ENCODE measurements around the gene CXXC1.

Gene CXXC1

GRCh38 chr18:50285071-50285470 is 2.4 kb downstream of the CXXC1 start:
- no peak for DNase-seq (ENCODE audit: low read depth)
- H3K4me3 ChIP-seq (ENCODE audit: low read depth, low read length) = no peak overlapping the region
- TF ChIP-seq, protein P1, sequence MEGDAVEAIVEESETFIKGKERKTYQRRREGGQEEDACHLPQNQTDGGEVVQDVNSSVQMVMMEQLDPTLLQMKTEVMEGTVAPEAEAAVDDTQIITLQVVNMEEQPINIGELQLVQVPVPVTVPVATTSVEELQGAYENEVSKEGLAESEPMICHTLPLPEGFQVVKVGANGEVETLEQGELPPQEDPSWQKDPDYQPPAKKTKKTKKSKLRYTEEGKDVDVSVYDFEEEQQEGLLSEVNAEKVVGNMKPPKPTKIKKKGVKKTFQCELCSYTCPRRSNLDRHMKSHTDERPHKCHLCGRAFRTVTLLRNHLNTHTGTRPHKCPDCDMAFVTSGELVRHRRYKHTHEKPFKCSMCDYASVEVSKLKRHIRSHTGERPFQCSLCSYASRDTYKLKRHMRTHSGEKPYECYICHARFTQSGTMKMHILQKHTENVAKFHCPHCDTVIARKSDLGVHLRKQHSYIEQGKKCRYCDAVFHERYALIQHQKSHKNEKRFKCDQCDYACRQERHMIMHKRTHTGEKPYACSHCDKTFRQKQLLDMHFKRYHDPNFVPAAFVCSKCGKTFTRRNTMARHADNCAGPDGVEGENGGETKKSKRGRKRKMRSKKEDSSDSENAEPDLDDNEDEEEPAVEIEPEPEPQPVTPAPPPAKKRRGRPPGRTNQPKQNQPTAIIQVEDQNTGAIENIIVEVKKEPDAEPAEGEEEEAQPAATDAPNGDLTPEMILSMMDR (IDR thresholded peaks at IDR 0.05; ENCODE audit: insufficient read depth, low read depth, low read length, missing control alignments) = no peak

DNA sequence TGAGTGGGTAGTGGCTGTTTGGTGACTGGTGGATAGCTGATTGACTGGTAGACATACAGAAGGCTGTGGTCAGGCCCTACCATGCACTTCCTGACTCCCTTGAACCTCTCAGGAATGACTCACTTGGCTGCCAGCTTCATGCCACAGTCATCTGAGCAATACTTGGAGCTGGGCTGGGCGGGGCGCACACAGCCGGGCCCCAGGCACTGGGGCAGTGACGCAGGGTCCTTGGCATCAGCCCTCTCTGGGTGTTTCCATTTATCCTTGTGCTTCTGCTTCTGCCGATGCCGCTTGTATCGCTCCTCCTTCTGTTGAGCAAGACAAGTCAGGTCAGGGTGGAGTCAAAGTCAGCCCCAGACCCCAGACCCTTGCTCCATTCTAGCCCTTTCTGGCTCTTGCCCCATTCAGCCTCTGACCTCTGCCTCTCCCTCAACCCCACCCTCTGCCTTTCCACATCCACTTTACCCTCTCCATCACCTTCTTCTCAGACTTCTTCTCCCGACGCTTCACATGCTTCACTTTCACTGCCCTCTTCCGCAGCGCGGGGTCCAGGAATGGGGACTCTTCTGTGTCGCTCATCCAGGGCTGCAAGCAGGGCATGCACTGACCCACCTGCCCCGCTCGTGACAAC is 3.1 kb downstream of the CXXC1 start:
- TF ChIP-seq, protein P1 (IDR thresholded peaks at IDR 0.05; ENCODE audit: insufficient read depth, low read depth, low read length, missing control alignments) = no peak
- no peak for DNase-seq (ENCODE audit: low read depth)
- H3K4me3 ChIP-seq (ENCODE audit: low read depth, low read length) = no peak overlapping the region

DNA sequence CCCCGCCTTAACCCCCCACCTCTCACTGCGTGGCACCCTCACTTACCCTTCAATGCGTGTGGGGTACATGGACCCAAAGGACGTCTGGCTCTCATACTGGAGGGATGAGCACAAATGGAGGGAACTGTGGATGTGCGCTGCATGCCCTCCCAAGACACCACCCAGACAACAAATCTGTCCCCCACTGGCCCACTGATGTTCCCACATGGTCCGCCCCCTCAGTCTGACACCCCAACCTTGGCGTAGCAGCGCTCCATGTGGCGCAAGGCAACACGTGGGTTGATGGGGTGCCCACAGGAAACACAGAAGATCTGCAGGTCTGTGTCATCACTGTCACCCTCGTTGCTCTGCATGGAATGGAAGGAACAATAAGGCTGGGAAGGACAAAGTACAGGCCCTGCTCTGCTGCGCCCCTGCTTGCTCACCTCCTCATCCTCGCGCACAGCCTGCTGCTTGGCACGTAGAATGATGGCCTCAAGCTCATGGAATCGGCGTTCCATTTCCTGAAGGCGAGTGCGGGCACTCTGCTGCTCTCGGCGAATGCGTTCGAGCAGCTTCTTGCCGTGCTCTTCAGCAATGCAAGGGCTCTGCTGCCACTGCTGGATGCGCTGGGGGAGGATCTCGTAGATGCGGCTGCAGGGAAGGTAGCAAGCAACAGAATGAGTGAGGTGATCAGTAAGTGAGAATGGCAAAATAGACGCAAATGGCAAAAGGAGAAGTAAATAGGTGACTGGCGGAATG is 3.9 kb downstream of the CXXC1 start:
- H3K4me3 ChIP-seq (ENCODE audit: low read depth, low read length) = no peak overlapping the region
- TF ChIP-seq, protein P1 (IDR thresholded peaks at IDR 0.05; ENCODE audit: insufficient read depth, low read depth, low read length, missing control alignments) = no peak

GRCh38 chr18:50282521-50283335 is 4.8 kb downstream of the CXXC1 start:
- TF ChIP-seq, protein P1 (IDR thresholded peaks at IDR 0.05; ENCODE audit: insufficient read depth, low read depth, low read length, missing control alignments) = no peak
- DNase-seq (ENCODE audit: low read depth) = no peak
- H3K4me3 ChIP-seq (ENCODE audit: low read depth, low read length) = no peak overlapping the region

More for the DNA sequence above, 3.9 kb downstream of the CXXC1 start:
- no peak for DNase-seq (ENCODE audit: low read depth)

DNA sequence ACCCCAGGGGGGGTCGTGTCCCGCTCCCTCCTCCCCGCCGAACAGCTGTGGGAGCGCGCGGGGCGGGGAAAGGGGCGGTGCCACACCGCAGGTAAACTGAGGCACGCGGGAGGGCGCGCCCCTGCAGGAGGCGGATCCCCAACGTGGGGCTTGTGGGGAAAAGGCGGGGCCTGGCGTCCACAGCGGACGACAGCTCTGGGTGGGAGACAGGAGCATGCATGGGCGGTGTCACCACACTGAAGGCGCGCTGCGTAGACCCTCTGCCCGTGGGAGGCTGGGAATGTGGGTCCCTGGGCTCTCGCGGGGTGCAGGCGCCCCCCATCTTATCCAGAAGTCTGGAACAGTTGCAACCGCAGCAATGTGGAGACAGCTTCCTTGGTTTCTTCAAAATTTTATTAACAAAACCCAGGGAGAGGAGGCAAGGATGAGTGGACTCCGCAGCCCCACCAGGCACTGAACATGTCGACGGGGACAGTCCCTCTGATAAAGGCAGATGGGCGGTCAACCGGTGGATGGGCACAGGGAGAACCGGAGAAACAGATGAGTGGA is 5.4 kb downstream of the CXXC1 start:
- peak overlapping the region; percentile 90 for H3K4me3 ChIP-seq (ENCODE audit: low read depth, low read length)
- DNase-seq (ENCODE audit: low read depth) = no peak
- TF ChIP-seq, protein P1 (IDR thresholded peaks at IDR 0.05; ENCODE audit: insufficient read depth, low read depth, low read length, missing control alignments) = no peak

DNA sequence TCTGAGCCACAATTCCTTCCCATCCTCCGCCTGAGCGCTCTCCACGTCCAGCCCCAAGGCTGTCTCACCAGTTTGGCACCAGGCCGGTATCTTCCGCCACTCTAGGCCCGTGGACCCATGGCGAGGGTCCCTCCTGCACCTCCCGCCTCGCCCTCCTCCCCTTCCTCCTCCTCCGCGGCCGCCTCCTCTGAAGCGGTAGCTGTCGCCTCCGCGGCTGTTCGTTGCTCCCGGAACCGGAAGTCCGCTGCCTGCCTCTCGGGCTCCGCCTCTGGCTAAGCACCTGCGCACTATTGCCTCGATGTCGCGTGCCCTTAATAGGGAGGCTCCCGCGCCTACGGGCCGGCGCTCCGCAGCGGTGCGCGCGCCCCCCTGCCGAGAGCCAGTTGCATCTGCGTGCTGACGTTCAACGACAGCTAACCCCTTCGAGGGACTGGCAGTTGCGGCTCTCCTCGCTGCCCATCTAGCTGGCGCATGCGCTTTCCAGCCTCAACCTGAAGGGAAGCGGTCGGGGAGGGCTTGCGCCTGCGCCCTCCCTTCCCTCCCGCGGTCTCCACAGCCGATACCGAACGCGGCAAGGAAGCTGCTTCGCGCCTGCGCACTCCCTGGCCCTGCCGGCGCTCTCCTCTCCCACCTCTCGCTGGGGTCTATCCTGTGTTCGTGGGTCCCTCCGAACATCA is 6.1 kb downstream of the CXXC1 start, which contains the start of gene MBD1:
TSS of gene MBD1 (minus strand) at position 229 of the 677 bp plus-strand sequence. CDS start 1,531 bp downstream, outside the sequence.
- TF ChIP-seq, protein P1 (IDR thresholded peaks at IDR 0.05; ENCODE audit: insufficient read depth, low read depth, low read length, missing control alignments) = peak; percentile 16

More for the DNA sequence above, 6.1 kb downstream of the CXXC1 start, which contains the start of gene MBD1:
- H3K4me3 ChIP-seq (ENCODE audit: low read depth, low read length) = peak within 1 kb of the TSS; percentile 90
- DNase-seq (ENCODE audit: low read depth) = peak; percentile 99

All from GM12865 (cell line).